Gastroesophageal sphincter (tissue), 3 donors: ENCODE measurements around the gene PKD2L1.
"Not testable (repeated sequence)": the region's sequence is repeated elsewhere in the genome, so short reads cannot be mapped to it uniquely, and the experiment has no call there.

Source experiments
- POLR2A ChIP-seq, 2 donors: fragments of 450-650 bp; IDR thresholded peaks; one replicate each; pipeline ENCODE4 v1.6.1; 2017; ENCODE audit warnings: antibody characterized with exemption in 2 of 2, mild to moderate bottlenecking in 2 of 2, moderate library complexity in 1 of 2
- POLR2AphosphoS5 ChIP-seq: sonication (generic); formaldehyde crosslinking; IDR thresholded peaks from one replicate; pipeline ENCODE4 v1.6.1; 2017; ENCODE audit warnings: antibody characterized with exemption
- TF ChIP-seq, protein P1 (sequence below), 4 experiments: fragments of 200-600 bp in 2 of 4; fragments of 450-650 bp in 2 of 4; sonication (generic) in 1 of 4; IDR thresholded peaks; one replicate each; pipeline ENCODE4 v1.5.1; 2017 to 2019; ENCODE audit warnings: antibody characterized with exemption in 4 of 4, mild to moderate bottlenecking in 2 of 4, moderate library complexity in 2 of 4

DNA sequence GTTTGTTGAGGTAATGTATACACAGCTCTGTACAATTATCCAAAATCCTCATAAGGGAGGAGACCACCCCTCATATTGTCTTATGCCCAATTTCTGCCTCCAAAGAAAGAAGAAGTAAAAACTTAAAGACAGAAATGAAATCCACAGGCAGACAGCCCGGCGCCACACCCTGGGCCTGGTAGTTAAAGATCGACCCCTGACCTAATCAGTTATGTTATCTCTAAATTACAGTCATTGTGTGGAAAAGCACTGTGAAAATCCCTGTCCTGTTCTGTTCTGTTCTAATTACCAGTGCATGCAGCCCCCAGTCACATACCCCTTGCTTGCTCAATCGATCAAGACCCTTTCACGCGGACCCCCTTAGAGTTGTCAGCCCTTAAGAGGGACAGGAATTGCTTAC lies 46.6 kb upstream of the PKD2L1 start:
- TF ChIP-seq, protein P1, sequence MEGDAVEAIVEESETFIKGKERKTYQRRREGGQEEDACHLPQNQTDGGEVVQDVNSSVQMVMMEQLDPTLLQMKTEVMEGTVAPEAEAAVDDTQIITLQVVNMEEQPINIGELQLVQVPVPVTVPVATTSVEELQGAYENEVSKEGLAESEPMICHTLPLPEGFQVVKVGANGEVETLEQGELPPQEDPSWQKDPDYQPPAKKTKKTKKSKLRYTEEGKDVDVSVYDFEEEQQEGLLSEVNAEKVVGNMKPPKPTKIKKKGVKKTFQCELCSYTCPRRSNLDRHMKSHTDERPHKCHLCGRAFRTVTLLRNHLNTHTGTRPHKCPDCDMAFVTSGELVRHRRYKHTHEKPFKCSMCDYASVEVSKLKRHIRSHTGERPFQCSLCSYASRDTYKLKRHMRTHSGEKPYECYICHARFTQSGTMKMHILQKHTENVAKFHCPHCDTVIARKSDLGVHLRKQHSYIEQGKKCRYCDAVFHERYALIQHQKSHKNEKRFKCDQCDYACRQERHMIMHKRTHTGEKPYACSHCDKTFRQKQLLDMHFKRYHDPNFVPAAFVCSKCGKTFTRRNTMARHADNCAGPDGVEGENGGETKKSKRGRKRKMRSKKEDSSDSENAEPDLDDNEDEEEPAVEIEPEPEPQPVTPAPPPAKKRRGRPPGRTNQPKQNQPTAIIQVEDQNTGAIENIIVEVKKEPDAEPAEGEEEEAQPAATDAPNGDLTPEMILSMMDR (IDR thresholded peaks at IDR 0.05): not testable (repeated sequence)
- TF ChIP-seq POLR2A (IDR thresholded peaks at IDR 0.05); POLR2AphosphoS5: not testable (repeated sequence)
